SU-DHL-6 (cell line): Measurements from ENCODE around the gene OBSCN.

Experiments
- H2AFZ ChIP-seq: fragments of 200-600 bp; sonication (generic); 2 replicates; pipeline ENCODE4 v1.6.1; 2014; ENCODE audit warnings: low read depth, mild to moderate bottlenecking, moderate library complexity, mixed read lengths, antibody characterized with exemption, low read length; ENCODE audit not compliant: severe bottlenecking
- H3F3A ChIP-seq: fragments of 200-600 bp; shearing (Covaris generic); 2 replicates; pipeline ENCODE4 v1.6.0; 2016; ENCODE audit warnings: antibody characterized with exemption, mild to moderate bottlenecking; ENCODE audit not compliant: insufficient read depth
- H3K27ac ChIP-seq: fragments of 200-600 bp; sonication (generic); 2 replicates; pipeline ENCODE4 v1.5.1; 2016; ENCODE audit warnings: low read depth, mild to moderate bottlenecking, low read length, moderate library complexity, mixed read lengths
- H3K27me3 ChIP-seq: fragments of 200-600 bp; sonication (generic), shearing (Covaris generic); 2 replicates; pipeline ENCODE4 v1.6.0; 2014; ENCODE audit warnings: mild to moderate bottlenecking, low read length
- H3K36me3 ChIP-seq: fragments of 200-600 bp; sonication (generic); 2 replicates; pipeline ENCODE4 v1.6.1; 2014; ENCODE audit warnings: mild to moderate bottlenecking, low read length, mixed read lengths
- H3K4me2 ChIP-seq: fragments of 300-600, 200-600 bp; shearing (Covaris generic), sonication (generic); 2 replicates; pipeline ENCODE4 v1.6.0; 2014; ENCODE audit warnings: low read length, low read depth, mild to moderate bottlenecking; ENCODE audit not compliant: poor library complexity, severe bottlenecking
- H3K4me3 ChIP-seq: fragments of 200-600 bp; sonication (generic); 2 replicates; pipeline ENCODE4 v1.5.1; 2014; ENCODE audit warnings: antibody characterized with exemption, low read length, mild to moderate bottlenecking, mixed read lengths; ENCODE audit not compliant: insufficient read depth, poor library complexity, severe bottlenecking
- H3K79me2 ChIP-seq: fragments of 200-600 bp; sonication (generic); 2 replicates; pipeline ENCODE4 v1.6.1; 2014; ENCODE audit warnings: mild to moderate bottlenecking, low read length, moderate library complexity; ENCODE audit not compliant: insufficient read depth
- H3K9ac ChIP-seq: fragments of 200-600 bp; sonication (generic); 2 replicates; pipeline ENCODE4 v1.7.0; 2014; ENCODE audit warnings: mild to moderate bottlenecking, low read length
- H3K9me2 ChIP-seq: fragments of 200-600 bp; sonication (generic); replicated peaks from 2 replicates; pipeline ENCODE4 v1.6.1; 2014; ENCODE audit warnings: low read length; ENCODE audit not compliant: insufficient read depth
- H3K9me3 ChIP-seq: fragments of 200-600 bp; sonication (generic); 2 replicates; pipeline ENCODE4 v1.6.1; 2014; ENCODE audit warnings: low read length, mixed read lengths; ENCODE audit not compliant: insufficient read depth
- H4K20me1 ChIP-seq: fragments of 200-600 bp; sonication (generic); 2 replicates; pipeline ENCODE4 v1.6.1; 2014; ENCODE audit warnings: low read depth, mild to moderate bottlenecking, antibody characterized with exemption, low read length, moderate library complexity, mixed read lengths
- EZH2phosphoT487 ChIP-seq: fragments of 200-600 bp; sonication (generic), shearing (Covaris generic); conservative IDR thresholded peaks from 2 replicates; pipeline ENCODE4 v1.6.1; 2018; ENCODE audit warnings: mild to moderate bottlenecking, antibody characterized with exemption, low read length, moderate library complexity, mixed read lengths
- TF ChIP-seq, protein P1 (sequence below): fragments of 200-600 bp; sonication (generic); IDR thresholded peaks from one replicate; pipeline ENCODE4 v1.5.1; 2017; ENCODE audit warnings: antibody characterized with exemption, mild to moderate bottlenecking, low read length, moderate library complexity; ENCODE audit not compliant: insufficient read depth, poor library complexity, severe bottlenecking

OBSCN gene

DNA sequence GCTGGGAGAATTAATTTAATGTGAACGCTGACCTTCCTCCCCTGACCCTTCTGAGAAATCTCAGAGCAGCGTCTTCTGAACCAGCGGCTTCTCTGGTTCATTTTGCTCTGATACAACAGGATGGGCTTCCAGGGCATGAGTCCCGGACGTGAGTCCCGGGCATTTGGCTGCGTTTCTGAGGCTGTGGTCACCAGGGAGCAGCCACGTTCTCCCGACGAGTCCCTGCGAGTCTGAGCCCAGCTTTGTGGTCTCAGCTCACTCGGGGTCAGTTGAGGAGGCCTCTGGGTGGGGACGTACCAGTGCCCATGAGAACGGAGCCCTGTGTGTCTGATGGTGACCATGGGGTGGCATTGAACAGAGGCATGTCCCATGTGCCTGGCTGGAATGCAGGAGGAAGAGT, 17.7 kb upstream of the OBSCN start:
- Histone ChIP-seq H3F3A (no peaks in the 10 kb centered on the region), H3K9me2 (no peaks in the 10 kb centered on the region), H3K27me3 (no peaks in the 10 kb centered on the region), H3K4me2 (no peak overlapping the region), H3K36me3 (no peaks in the 10 kb centered on the region), H4K20me1 (no peaks in the 10 kb centered on the region), H3K27ac (no peak overlapping the region), H3K9ac (no peak overlapping the region), H3K4me3 (no peak overlapping the region), H3K9me3 (no peaks in the 10 kb centered on the region), H2AFZ (no peak overlapping the region), H3K79me2 (no peaks in the 10 kb centered on the region)
- no peak for TF ChIP-seq EZH2phosphoT487
- TF ChIP-seq, protein P1, sequence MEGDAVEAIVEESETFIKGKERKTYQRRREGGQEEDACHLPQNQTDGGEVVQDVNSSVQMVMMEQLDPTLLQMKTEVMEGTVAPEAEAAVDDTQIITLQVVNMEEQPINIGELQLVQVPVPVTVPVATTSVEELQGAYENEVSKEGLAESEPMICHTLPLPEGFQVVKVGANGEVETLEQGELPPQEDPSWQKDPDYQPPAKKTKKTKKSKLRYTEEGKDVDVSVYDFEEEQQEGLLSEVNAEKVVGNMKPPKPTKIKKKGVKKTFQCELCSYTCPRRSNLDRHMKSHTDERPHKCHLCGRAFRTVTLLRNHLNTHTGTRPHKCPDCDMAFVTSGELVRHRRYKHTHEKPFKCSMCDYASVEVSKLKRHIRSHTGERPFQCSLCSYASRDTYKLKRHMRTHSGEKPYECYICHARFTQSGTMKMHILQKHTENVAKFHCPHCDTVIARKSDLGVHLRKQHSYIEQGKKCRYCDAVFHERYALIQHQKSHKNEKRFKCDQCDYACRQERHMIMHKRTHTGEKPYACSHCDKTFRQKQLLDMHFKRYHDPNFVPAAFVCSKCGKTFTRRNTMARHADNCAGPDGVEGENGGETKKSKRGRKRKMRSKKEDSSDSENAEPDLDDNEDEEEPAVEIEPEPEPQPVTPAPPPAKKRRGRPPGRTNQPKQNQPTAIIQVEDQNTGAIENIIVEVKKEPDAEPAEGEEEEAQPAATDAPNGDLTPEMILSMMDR = no peak

DNA sequence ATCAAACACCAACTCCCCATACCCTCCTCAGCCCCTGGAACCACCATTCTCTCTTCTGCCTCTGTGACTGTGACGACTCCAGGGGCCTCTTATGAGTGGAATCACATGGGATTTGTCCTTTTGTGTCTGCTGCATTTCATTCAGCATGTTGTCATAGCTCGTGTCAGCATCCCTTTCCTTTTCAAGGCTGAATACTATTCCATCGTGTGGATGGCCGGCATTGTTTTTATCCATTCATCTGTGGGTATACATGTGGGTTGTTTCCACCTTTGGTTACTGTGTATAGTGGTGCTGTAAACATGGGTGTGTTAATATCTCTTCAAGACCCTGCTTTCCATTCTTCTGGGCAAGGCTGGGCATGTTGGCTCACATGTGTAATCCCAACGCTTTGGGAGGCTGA, 17.1 kb upstream of the OBSCN start:
- no peaks in the 10 kb centered on the region for H4K20me1 ChIP-seq
- H3K27ac ChIP-seq = no peak overlapping the region
- H3K36me3 ChIP-seq = no peaks in the 10 kb centered on the region
- H3F3A ChIP-seq = no peaks in the 10 kb centered on the region
- H3K9me2 ChIP-seq = no peaks in the 10 kb centered on the region
- H2AFZ ChIP-seq = no peak overlapping the region
- no peak overlapping the region for H3K4me3 ChIP-seq
- no peaks in the 10 kb centered on the region for H3K27me3 ChIP-seq
- no peak overlapping the region for H3K9ac ChIP-seq
- TF ChIP-seq EZH2phosphoT487 = no peak
- TF ChIP-seq, protein P1 = no peak
- H3K9me3 ChIP-seq = no peaks in the 10 kb centered on the region
- no peak overlapping the region for H3K4me2 ChIP-seq
- H3K79me2 ChIP-seq = no peaks in the 10 kb centered on the region

DNA sequence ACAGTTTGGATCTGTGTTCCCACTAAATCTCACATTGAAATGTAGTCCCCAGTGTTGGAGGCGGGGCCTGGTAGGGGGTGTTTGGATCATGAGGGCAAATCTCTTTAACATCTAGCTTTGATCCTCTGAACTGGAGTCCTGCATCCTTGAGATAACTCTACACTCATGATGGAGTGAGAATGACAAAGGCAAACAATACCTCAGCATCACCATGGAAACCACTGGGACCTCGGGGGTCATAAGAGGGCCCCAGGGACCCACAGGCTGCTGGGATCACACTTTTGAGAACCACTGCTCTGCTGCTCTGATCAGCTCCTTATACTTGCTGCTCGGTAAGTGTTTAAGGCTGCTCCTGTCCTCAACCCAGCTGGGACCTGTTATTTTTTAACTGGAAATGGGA, 13.4 kb upstream of the OBSCN start:
- no peak overlapping the region for H3K27ac ChIP-seq

More for the DNA sequence above, 13.4 kb upstream of the OBSCN start:
- Histone ChIP-seq H2AFZ (no peak overlapping the region), H3K79me2 (no peaks in the 10 kb centered on the region), H3K9me3 (peaks cover 11% of the 10 kb centered on the region; the same call in 1 of the 2 replicates), H3K27me3 (no peaks in the 10 kb centered on the region), H3K9me2 (no peaks in the 10 kb centered on the region), H3K4me3 (no peak overlapping the region), H3K9ac (no peak overlapping the region), H3K36me3 (no peaks in the 10 kb centered on the region), H3F3A (no peaks in the 10 kb centered on the region), H3K4me2 (no peak overlapping the region), H4K20me1 (no peaks in the 10 kb centered on the region)
- TF ChIP-seq, protein P1 = no peak
- TF ChIP-seq EZH2phosphoT487 = no peak
